ENCODE data around the gene MALSU1. TPM values are rescaled to one million over a fixed set of nuclear protein-coding genes. Genes with fewer than 3 reads are reported as not detected.

MALSU1 gene
- total RNA-seq, 4 donors from 2014 or later: 76.1 to 211 (median 95.7) TPM

DNA sequence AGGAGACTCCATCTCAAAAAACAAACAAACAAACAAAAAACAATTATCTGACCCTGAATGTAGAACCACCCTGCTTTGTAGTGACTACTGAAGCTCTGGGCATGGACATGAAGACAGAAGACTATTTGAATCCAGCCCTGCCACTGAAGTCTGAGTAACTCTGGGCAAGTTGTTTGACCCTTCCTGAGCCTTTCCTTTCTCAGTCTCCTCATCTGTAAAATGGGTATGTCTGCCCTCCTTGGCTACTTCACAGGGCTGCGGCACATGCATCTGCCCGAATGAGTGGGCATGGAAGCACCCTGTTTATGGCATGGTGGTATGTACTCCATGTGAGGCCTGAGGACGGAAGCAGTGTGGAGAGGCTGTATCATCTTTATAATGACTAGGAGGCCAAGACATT is 22.2 kb upstream of the MALSU1 start:
- H3K9me3 ChIP-seq: no peaks in the 10 kb centered on the region
- intact Hi-C loops (cut with DNase I): loop anchor here (5.0 kb wide), 1 partner anchor 185 kb away; no protein-coding TSS in a partner anchor
- no peak overlapping the region for H3K27ac ChIP-seq
- no peaks in the 10 kb centered on the region for H3K27me3 ChIP-seq
- no peaks in the 10 kb centered on the region for H3K4me1 ChIP-seq
- 84 to 86% methylated on average over 3 of the region's 3 CpGs for WGBS, 2 donors
- TF ChIP-seq, protein P1, sequence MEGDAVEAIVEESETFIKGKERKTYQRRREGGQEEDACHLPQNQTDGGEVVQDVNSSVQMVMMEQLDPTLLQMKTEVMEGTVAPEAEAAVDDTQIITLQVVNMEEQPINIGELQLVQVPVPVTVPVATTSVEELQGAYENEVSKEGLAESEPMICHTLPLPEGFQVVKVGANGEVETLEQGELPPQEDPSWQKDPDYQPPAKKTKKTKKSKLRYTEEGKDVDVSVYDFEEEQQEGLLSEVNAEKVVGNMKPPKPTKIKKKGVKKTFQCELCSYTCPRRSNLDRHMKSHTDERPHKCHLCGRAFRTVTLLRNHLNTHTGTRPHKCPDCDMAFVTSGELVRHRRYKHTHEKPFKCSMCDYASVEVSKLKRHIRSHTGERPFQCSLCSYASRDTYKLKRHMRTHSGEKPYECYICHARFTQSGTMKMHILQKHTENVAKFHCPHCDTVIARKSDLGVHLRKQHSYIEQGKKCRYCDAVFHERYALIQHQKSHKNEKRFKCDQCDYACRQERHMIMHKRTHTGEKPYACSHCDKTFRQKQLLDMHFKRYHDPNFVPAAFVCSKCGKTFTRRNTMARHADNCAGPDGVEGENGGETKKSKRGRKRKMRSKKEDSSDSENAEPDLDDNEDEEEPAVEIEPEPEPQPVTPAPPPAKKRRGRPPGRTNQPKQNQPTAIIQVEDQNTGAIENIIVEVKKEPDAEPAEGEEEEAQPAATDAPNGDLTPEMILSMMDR (IDR thresholded peaks at IDR 0.05): no peak
- no peak for TF ChIP-seq POLR2A (IDR thresholded peaks at IDR 0.05)
- no peaks in the 10 kb centered on the region for H3K36me3 ChIP-seq
- no peak for DNase-seq
- no peak overlapping the region for H3K4me3 ChIP-seq (replicated peaks in 1 of 3)

DNA sequence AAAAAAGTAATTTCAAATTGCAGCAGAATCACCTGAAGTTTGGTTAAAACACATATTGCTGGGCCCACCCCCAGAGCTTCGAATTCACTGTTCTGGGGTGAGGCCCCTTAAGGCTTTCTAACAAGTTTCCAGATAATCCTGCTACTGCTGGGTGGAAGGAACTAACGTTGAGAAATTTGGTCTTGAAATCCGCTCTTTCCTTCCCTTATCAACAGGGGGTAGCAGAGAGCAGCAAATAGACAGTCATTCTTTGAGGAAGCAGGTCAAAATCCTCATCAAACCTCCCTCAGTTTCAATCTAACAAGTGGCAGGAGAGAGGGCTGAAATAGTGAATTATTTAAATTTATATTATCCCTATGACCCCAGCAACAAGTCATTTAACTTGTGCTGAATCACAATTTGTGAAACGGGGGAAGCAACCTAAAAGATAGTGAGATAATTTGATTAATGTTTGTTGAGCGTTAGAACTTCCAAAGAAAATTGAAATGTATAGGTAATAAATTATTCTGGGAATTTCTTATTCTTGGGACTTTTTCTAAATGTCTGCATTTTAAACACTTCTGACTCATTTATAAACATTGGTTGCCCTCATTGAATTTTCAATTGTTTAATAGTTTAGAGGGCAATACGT is 21.7 kb upstream of the MALSU1 start:
- no peaks in the 10 kb centered on the region for H3K27me3 ChIP-seq
- no peaks in the 10 kb centered on the region for H3K9me3 ChIP-seq
- H3K27ac ChIP-seq: no peak overlapping the region
- peak in 1 of 2 donors; percentile 13 for DNase-seq
- WGBS, 2 donors: 36 to 37% methylated on average over 6 of the region's 6 CpGs
- no peak for TF ChIP-seq POLR2A (IDR thresholded peaks at IDR 0.05)
- TF ChIP-seq, protein P1 (IDR thresholded peaks at IDR 0.05): peak; percentile 41 to 83 (median 78)
- H3K36me3 ChIP-seq: no peaks in the 10 kb centered on the region
- intact Hi-C loops (cut with DNase I): loop anchor here (5.0 kb wide), 1 partner anchor 185 kb away; no protein-coding TSS in a partner anchor
- no peaks in the 10 kb centered on the region for H3K4me1 ChIP-seq
- no peak overlapping the region for H3K4me3 ChIP-seq (replicated peaks in 1 of 3)

DNA sequence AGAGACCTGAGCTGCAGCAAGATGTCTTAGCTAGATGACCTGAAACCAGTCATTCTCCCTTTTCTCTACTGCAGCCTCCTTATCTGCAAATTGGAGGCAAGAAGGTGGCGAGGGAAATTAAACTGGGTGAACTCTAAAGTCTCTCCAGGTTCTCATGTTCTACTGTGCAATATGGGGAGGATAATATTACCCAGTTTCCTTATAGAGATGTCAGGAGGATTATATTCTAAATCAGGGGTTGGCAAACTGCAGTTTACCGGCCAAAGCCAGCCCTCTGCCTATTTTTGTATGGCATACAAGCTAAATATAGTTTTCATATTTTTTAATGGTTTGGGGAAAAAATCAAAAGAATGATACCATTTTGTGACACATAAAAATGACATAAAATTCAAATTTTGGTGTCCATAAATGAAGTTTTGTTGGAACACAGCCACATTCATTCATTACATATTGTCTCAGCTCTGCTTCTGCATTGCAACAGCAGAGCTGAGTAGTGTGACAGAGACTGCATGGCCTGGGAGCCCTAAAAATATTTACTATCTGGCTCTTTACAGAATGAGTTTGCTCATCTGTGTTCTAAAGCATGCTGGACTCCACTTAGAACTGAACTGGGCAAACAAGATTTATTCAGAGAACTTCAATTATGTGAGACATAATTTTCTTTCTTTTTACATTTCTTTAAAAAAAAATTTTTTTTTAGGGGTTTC is 19.2 kb upstream of the MALSU1 start:
- no peaks in the 10 kb centered on the region for H3K36me3 ChIP-seq
- no peak overlapping the region for H3K4me3 ChIP-seq (replicated peaks in 1 of 3)
- H3K27ac ChIP-seq: no peak overlapping the region
- no peaks in the 10 kb centered on the region for H3K27me3 ChIP-seq
- H3K9me3 ChIP-seq: no peaks in the 10 kb centered on the region
- TF ChIP-seq, protein P1 (IDR thresholded peaks at IDR 0.05): no peak
- TF ChIP-seq POLR2A (IDR thresholded peaks at IDR 0.05): no peak
- no peaks in the 10 kb centered on the region for H3K4me1 ChIP-seq
- WGBS, 2 donors: 94 to 95% methylated on average over 2 of the region's 2 CpGs
- intact Hi-C loops (cut with DNase I): loop anchor here (5.0 to 10.0 kb wide), 2 partner anchors 95 to 182 kb away; no protein-coding TSS in a partner anchor
- DNase-seq: no peak

DNA sequence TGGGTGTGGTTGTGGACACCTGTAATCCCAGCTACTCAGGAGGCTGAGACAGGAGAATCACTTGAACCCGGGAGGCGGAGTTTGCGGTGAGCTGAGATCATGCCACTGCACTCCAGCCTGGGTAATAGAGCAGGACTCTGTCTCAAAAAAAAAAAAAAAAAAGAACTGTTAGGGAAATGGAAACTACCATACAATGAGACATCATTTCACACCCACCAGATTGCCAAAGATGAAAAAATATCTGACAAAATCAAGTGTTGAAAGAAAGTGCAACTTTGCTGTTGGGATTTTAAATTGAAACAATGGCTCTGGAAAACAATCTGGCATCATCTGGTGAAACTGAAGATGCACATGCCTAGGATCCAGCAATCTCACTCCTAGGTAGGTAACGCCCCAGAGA is 16.1 kb upstream of the MALSU1 start:
- TF ChIP-seq, protein P1 (IDR thresholded peaks at IDR 0.05): no peak
- no peak for TF ChIP-seq POLR2A (IDR thresholded peaks at IDR 0.05)

DNA sequence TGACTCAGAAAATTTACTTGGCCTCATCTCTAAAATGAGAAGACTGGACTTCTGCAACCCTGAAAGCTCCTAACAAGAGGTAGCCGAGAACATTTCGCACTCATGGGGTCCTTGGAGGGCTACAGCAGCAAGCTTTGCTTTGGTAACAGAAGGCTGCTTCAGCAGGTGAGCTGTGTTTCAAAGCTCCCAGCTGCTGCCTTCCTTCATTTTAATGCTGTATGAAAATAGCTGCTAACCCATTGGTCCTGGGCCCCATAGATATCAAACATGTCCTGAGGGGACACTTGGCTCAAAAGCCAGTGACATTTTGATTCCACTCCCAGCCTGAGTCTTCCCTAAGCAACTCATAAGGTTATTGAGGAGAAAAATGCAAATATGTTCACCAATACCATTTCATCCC is 14.3 kb upstream of the MALSU1 start:
- no peak overlapping the region for H3K4me3 ChIP-seq (replicated peaks in 1 of 3)
- intact Hi-C loops (cut with DNase I): loop anchor here (10.0 kb wide), 1 partner anchor 90 kb away; no protein-coding TSS in a partner anchor
- TF ChIP-seq POLR2A (IDR thresholded peaks at IDR 0.05): no peak
- TF ChIP-seq, protein P1 (IDR thresholded peaks at IDR 0.05): no peak
- H3K4me1 ChIP-seq: no peaks in the 10 kb centered on the region
- no peak overlapping the region for H3K27ac ChIP-seq
- H3K9me3 ChIP-seq: no peaks in the 10 kb centered on the region
- H3K27me3 ChIP-seq: no peaks in the 10 kb centered on the region
- 97 to 100% methylated on average over 2 of the region's 2 CpGs for WGBS, 2 donors
- DNase-seq: no peak
- H3K36me3 ChIP-seq: no peaks in the 10 kb centered on the region

More for the DNA sequence above, 16.1 kb upstream of the MALSU1 start:
- no peaks in the 10 kb centered on the region for H3K4me1 ChIP-seq
- H3K9me3 ChIP-seq: no peaks in the 10 kb centered on the region
- no peaks in the 10 kb centered on the region for H3K27me3 ChIP-seq
- DNase-seq: no peak
- no peak overlapping the region for H3K27ac ChIP-seq
- H3K4me3 ChIP-seq (replicated peaks in 1 of 3): no peak overlapping the region
- no peaks in the 10 kb centered on the region for H3K36me3 ChIP-seq
- WGBS, 2 donors: 93 to 97% methylated on average over 4 of the region's 4 CpGs
- intact Hi-C loops (cut with DNase I): loop anchor here (10.0 kb wide), 1 partner anchor 92 kb away; no protein-coding TSS in a partner anchor

Data from thyroid gland (tissue), 4 donors.